ENCODE results near the gene TMEM11. TPM values are rescaled to one million over a fixed set of nuclear protein-coding genes. Genes with fewer than 3 reads are reported as not detected.
A peak's percentile ranks its signal among the peaks of the same experiment; 100 is the strongest.

TMEM11 gene
- total RNA-seq (10 to 100 TPM; 18.6 to 21.7 TPM), polyA plus RNA-seq (10 to 100 TPM; 35.6 to 38.6 TPM)

- peak within 1 kb of the TSS; percentile 89 to 97 (median 92) for H3K4me3 Mint-ChIP-seq
- H3K4me1 Mint-ChIP-seq, result peaks cover 31 to 64% (median 47%) of the 10 kb centered on the region in 4 donors
- Histone ChIP-seq H3K4me1 (ENCODE audit: insufficient read depth, low read length) (peaks cover 39% of the 10 kb centered on the region), H3K9me3 (ENCODE audit: control insufficient read depth in 1 of 2, low read length in 2 of 2) (no peaks in the 10 kb centered on the region), H3K36me3 (ENCODE audit: insufficient read depth, low read length) (peaks cover 16% of the 10 kb centered on the region), H3K4me3 (ENCODE audit: low read length in 2 of 2) (peak within 1 kb of the TSS; percentile 64 to 94), H3K27me3 (ENCODE audit: insufficient read depth, low read length) (no peaks in the 10 kb centered on the region), H3K27ac (ENCODE audit: low read depth, low read length) (peak within 1 kb of the TSS; percentile 92)
- H3K9me3 Mint-ChIP-seq, result no peaks in the 10 kb centered on the region
- H3K36me3 Mint-ChIP-seq, result peaks cover 4 to 27% of the 10 kb centered on the region in 2 donors
- H3K27ac Mint-ChIP-seq, result peak within 1 kb of the TSS; percentile 82 to 96 (median 93)
- ChIA-PET CTCF (ENCODE audit: partially characterized antibody) (interaction anchor here (0.6 to 4.0 kb wide), 7 partner anchors 18 to 95 kb away, joined by 3 to 24 read pairs (median 5); no protein-coding TSS in a partner anchor), POLR2A (ENCODE audit: partially characterized antibody) (interaction anchor here (0.9 to 4.0 kb wide), 10 partner anchors 13 to 171 kb away, joined by 3 to 18 read pairs (median 8); partner anchors contain the start of genes DHRS7B, NATD1 and USP22)
- DNase-seq, result peak; percentile 94 to 96 (median 95)
- intact Hi-C loops (cut with micrococcal nuclease), result loop anchor here (1.0 to 2.0 kb wide), 8 partner anchors 39 to 243 kb away; partner anchors contain the start of genes DHRS7B, MAP2K3, NATD1 and USP22
- H3K27me3 Mint-ChIP-seq, result no peaks in the 10 kb centered on the region
Measured at GRCh38 chr17:21214015-21214776, at the start of gene TMEM11. TMEM11 (minus strand) TSS chr17:21214161; CDS start chr17:21214152, 9 bp downstream.

GRCh38 chr17:21263376-21263775 lies 49.4 kb upstream of the TMEM11 start:
- H3K4me1 ChIP-seq (ENCODE audit: insufficient read depth, low read length), result peaks cover 17% of the 10 kb centered on the region
- H3K27ac Mint-ChIP-seq, result peak overlapping the region in 1 of 7 donors; percentile 4
- CTCF ChIA-PET (ENCODE audit: partially characterized antibody), result interaction anchor here (3.4 kb wide), 1 partner anchor 16 kb away, joined by 13 read pairs; no protein-coding TSS in a partner anchor
- no peak overlapping the region for H3K4me3 ChIP-seq (ENCODE audit: low read length in 2 of 2)
- intact Hi-C loops (cut with micrococcal nuclease), result no loop called here
- DNase-seq, result no peak
- H3K4me3 Mint-ChIP-seq, result no peak overlapping the region
- H3K4me1 Mint-ChIP-seq, result peaks cover 8 to 27% (median 14%) of the 10 kb centered on the region in 4 donors
- H3K27ac ChIP-seq (ENCODE audit: low read depth, low read length), result no peak overlapping the region
- H3K36me3 Mint-ChIP-seq, result no peaks in the 10 kb centered on the region
- H3K27me3 ChIP-seq (ENCODE audit: insufficient read depth, low read length), result no peaks in the 10 kb centered on the region
- H3K9me3 ChIP-seq (ENCODE audit: control insufficient read depth in 1 of 2, low read length in 2 of 2), result no peaks in the 10 kb centered on the region
- POLR2A ChIA-PET (ENCODE audit: partially characterized antibody), result interaction anchor here (0.5 kb wide), 1 partner anchor 29 kb away, joined by 3 read pairs; no protein-coding TSS in a partner anchor
- peaks cover 0 to 3% of the 10 kb centered on the region in 2 donors for H3K27me3 Mint-ChIP-seq
- H3K36me3 ChIP-seq (ENCODE audit: insufficient read depth, low read length), result no peaks in the 10 kb centered on the region
- H3K9me3 Mint-ChIP-seq, result no peaks in the 10 kb centered on the region

GRCh38 chr17:21262259-21262993 lies 48.5 kb upstream of the TMEM11 start:
- H3K27ac Mint-ChIP-seq, result peak overlapping the region in 2 of 7 donors; percentile 3 to 24
- Histone ChIP-seq H3K36me3 (ENCODE audit: insufficient read depth, low read length) (no peaks in the 10 kb centered on the region), H3K4me3 (ENCODE audit: low read length in 2 of 2) (no peak overlapping the region), H3K27me3 (ENCODE audit: insufficient read depth, low read length) (no peaks in the 10 kb centered on the region), H3K4me1 (ENCODE audit: insufficient read depth, low read length) (peaks cover 8% of the 10 kb centered on the region), H3K27ac (ENCODE audit: low read depth, low read length) (no peak overlapping the region), H3K9me3 (ENCODE audit: control insufficient read depth in 1 of 2, low read length in 2 of 2) (no peaks in the 10 kb centered on the region)
- peaks cover 10 to 25% (median 12%) of the 10 kb centered on the region in 4 donors for H3K4me1 Mint-ChIP-seq
- H3K36me3 Mint-ChIP-seq, result no peaks in the 10 kb centered on the region
- ChIA-PET POLR2A (ENCODE audit: partially characterized antibody) (no interaction called here), CTCF (ENCODE audit: partially characterized antibody) (interaction anchor here (0.9 kb wide), 1 partner anchor 17 kb away, joined by 3 read pairs; no protein-coding TSS in a partner anchor)
- H3K9me3 Mint-ChIP-seq, result no peaks in the 10 kb centered on the region
- intact Hi-C loops (cut with micrococcal nuclease), result no loop called here
- no peak for DNase-seq
- H3K4me3 Mint-ChIP-seq, result no peak overlapping the region
- peaks cover 0 to 3% of the 10 kb centered on the region in 2 donors for H3K27me3 Mint-ChIP-seq

DNA sequence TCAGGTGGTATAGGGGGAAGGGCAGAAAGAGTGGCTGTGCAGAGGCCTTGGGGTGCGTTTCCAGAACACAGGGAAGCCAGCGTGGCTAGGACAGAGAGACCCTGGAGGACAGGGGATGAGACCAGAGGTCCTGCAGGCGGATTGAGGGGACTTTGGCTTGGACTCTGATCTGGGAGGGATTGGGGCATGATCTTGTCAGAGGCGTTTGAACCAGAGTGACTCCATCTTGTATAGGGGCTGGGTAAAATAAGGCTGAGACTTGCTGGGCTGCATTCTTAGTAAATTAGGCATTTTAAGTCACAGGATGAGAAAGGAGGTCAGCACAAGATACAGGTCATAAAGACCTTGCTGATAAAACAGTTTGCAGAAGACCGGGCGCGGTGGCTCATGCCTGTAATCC lies 44.6 kb upstream of the TMEM11 start:
- H3K27me3 Mint-ChIP-seq, result no peaks in the 10 kb centered on the region
- no peaks in the 10 kb centered on the region for H3K36me3 Mint-ChIP-seq
- ChIA-PET CTCF (ENCODE audit: partially characterized antibody) (interaction anchor here (1.6 kb wide), 1 partner anchor 20 kb away, joined by 6 read pairs; no protein-coding TSS in a partner anchor), POLR2A (ENCODE audit: partially characterized antibody) (interaction anchor here (1.1 kb wide), 1 partner anchor 9 kb away, joined by 5 read pairs; no protein-coding TSS in a partner anchor)
- peak overlapping the region in 1 of 7 donors; percentile 37 for H3K27ac Mint-ChIP-seq
- H3K4me3 ChIP-seq (ENCODE audit: low read length in 2 of 2), result no peak overlapping the region
- H3K9me3 Mint-ChIP-seq, result no peaks in the 10 kb centered on the region
- DNase-seq, result no peak
- H3K9me3 ChIP-seq (ENCODE audit: control insufficient read depth in 1 of 2, low read length in 2 of 2), result no peaks in the 10 kb centered on the region
- H3K27ac ChIP-seq (ENCODE audit: low read depth, low read length), result no peak overlapping the region
- H3K36me3 ChIP-seq (ENCODE audit: insufficient read depth, low read length), result no peaks in the 10 kb centered on the region
- peaks cover 14 to 23% (median 16%) of the 10 kb centered on the region in 4 donors for H3K4me1 Mint-ChIP-seq
- peaks cover 10% of the 10 kb centered on the region for H3K4me1 ChIP-seq (ENCODE audit: insufficient read depth, low read length)
- peak overlapping the region in 2 of 8 donors; percentile 41 to 57 for H3K4me3 Mint-ChIP-seq
- H3K27me3 ChIP-seq (ENCODE audit: insufficient read depth, low read length), result no peaks in the 10 kb centered on the region
- intact Hi-C loops (cut with micrococcal nuclease), result no loop called here

DNA sequence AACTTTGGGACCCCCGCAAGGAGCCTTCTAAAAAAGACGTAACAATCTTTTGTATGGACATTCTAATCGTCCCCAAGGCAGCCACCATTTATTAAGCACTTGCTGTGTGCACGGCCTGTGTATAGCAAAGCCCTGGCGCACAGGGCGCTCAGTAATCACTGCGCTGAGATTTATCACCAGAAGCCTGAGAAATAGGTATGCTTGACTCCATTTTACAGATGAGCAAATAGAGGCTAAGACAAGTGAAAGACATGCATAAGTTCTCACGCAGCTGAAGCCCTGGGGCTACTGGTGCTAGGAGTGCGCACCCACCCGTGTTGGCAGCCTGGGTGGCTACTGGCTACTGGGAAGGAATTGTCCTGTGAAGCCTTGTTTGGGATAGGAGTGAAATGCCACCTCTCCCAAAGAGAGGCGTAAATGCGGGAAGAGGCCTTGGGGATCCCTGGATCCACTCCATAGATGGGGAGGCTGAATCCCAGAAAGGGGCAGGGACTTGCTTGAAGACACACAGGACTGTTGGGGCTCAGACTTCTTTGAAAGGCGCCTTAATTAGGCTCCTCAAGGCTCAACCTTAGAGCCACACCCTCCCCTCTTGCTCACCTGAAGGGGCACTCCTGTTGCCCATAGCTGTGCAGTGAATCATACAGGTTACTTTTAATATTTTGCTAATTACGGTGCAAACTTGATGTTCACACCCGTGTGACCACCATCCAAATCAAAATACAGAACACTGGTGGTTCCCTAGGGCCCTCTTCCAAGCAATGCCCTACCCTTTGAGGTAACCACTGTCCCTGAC lies 39.9 kb upstream of the TMEM11 start:
- Histone ChIP-seq H3K27ac (ENCODE audit: low read depth, low read length) (peak overlapping the region; percentile 62), H3K9me3 (ENCODE audit: control insufficient read depth in 1 of 2, low read length in 2 of 2) (no peaks in the 10 kb centered on the region), H3K4me3 (ENCODE audit: low read length in 2 of 2) (peak overlapping the region; percentile 38 to 71), H3K4me1 (ENCODE audit: insufficient read depth, low read length) (peaks cover 31% of the 10 kb centered on the region), H3K27me3 (ENCODE audit: insufficient read depth, low read length) (no peaks in the 10 kb centered on the region), H3K36me3 (ENCODE audit: insufficient read depth, low read length) (no peaks in the 10 kb centered on the region)
- peaks cover 28 to 59% (median 40%) of the 10 kb centered on the region in 4 donors for H3K4me1 Mint-ChIP-seq
- H3K36me3 Mint-ChIP-seq, result peaks cover 0 to 3% of the 10 kb centered on the region in 2 donors
- H3K27me3 Mint-ChIP-seq, result no peaks in the 10 kb centered on the region
- CTCF ChIA-PET (ENCODE audit: partially characterized antibody), result interaction anchor here (1.0 to 5.3 kb wide), 4 partner anchors 26 to 257 kb away, joined by 3 to 25 read pairs (median 6); no protein-coding TSS in a partner anchor
- H3K27ac Mint-ChIP-seq, result peak overlapping the region; percentile 90 to 95 (median 91)
- DNase-seq, result no peak
- POLR2A ChIA-PET (ENCODE audit: partially characterized antibody), result interaction anchor here (0.9 to 4.2 kb wide), 10 partner anchors 11 to 211 kb away, joined by 3 to 48 read pairs (median 6); partner anchors contain the start of genes DHRS7B and TMEM11
- H3K9me3 Mint-ChIP-seq, result no peaks in the 10 kb centered on the region
- peak overlapping the region; percentile 88 to 95 (median 90) for H3K4me3 Mint-ChIP-seq
- intact Hi-C loops (cut with micrococcal nuclease), result loop anchor here (1.0 to 2.0 kb wide), 5 partner anchors 21 to 211 kb away; partner anchors contain the start of genes MAP2K3, TMEM11 and USP22
